GM21723 (cell line): ENCODE measurements around the gene PBXIP1.
"Not testable (repeated sequence)": the region's sequence is repeated elsewhere in the genome, so short reads cannot be mapped to it uniquely, and the experiment has no call there.

Source experiments
- ATAC-seq: cut with Tn5 transposase; IDR thresholded peaks from one replicate; pipeline ENCODE4 v1.9.1; 2021; ENCODE audit warnings: mild to moderate bottlenecking, moderate library complexity; ENCODE audit not compliant: unreplicated experiment

PBXIP1 gene

DNA sequence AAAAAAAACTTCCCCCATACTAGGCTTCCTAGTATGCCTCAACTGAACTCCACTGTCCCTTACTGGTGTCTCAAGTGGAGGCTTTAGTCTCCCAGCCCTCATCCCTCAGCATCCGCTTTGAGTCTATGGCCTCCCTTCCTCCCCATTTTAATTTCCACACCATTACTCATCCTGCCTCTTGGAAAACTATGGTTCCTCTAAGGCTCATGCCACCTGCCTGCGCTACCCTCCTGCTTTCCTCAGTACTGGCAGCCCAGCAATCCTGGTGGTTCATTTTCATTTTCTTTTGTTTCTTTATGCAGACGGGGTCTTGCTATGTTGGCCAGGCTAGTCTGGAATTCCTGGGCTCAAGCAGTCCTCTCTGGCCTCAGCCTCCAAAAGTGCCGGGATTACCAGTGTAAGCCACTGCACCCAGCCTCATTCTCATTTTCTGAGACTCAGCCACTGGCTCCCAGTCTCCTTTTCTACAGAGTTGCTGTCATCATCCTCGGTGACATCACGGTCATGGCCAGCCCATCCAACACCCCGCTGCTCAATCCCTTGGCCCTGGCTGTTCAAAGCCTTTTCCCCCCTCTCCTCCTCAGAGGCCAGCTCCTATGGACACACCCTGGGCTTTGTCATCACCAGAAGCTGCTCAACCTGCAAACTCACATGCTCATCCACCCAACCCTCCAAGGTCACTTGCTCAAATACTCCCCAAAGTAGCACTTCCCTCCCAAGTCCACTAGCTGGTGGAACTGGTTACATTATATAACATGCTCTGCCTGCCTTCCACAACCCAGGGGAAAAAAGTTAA is 17.1 kb downstream of the PBXIP1 start:
- ATAC-seq, result no peak

DNA sequence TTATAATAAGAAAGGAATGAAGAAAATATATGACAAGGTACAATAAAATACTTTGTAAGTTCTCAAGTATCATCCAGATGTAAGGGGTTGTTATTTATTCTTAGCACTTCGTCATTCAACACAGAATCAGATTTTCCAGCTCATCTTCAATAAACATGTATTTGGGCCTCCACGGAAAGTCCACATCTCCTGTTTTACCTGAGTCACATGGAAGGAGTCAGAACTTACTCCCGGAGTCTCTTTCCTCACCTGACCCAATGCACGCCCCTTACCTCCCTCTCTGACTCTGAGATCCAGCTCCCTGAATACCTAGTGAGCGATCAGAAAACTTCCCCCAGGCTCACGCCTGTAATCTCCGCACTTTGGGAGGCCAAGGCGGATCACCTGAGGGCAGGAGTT is 17.9 kb downstream of the PBXIP1 start:
- ATAC-seq, result no peak

DNA sequence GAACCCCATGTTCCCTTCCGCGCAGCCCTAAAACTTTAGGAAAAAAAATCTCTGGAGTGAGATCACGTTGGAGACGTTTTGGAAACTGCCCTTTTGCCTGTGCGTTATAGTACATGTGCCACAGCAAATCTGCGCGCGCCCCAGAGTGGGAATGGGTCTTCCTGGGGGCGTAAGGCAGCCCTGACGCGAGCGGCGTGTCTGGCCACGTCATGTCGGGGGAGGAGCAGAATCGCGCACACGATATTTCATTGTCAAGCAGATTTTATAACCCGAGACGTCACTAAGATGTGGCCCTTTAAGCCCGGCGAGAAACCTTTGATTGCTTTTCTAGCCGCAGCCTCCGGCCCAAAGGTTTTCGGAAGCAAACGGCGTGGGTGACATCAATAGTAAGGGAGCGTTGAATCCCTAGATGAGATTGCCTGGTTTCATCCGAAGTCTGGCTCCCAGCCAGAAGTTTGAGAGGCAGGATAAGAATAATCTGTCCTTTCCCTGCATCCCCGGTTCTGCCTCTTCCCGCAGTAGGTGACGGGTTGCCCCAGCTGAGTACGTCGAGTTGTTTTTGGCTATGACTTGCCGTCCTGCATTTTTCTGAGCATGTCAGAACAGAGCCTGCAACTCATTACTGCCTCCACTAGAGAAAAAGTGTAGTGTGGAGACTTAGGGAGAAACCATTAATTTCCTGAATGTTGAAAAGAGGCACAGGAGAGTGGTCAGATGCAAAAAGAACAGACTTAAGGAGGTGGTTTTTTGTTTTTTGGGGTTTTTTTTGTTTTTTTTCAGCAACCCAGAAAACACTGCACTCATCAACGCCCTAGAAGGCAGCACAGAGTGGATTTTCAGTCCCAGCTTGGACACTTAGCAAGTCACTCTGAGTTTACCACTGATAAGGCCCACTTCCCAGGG is 18.6 kb downstream of the PBXIP1 start:
- peak; percentile 52 for ATAC-seq

DNA sequence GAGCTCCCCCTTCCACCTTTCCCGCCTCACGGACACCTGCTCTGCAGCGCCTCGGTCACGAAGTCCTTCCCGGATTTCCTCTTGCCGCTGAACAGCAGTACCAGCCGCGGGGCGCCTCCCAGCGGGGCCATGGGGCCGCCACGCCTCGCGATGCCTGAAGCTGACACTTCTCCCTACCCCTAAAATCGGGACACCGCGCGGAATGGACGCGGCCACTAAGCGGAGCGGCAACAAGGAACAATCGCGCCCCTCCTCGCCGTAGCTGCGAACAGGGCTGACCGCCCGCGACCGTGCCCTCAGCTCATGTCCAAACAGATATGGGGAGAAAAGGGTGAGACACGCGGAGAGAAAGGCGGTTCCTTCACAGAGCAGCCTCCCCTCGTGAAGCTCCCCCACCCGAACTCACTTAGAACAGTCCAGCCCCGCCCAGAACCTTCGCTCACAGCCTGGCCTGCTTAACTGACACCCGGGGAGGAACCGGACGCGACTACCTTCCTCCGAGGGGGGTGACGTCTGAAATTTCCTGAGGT is 19.3 kb downstream of the PBXIP1 start, which contains the start of gene PMVK:
Gene PMVK, minus strand, starts transcription at position 165 of the 530 bp plus-strand sequence. Its CDS starts 34 bp downstream, at position 131.
- ATAC-seq, result peak; percentile 66

DNA sequence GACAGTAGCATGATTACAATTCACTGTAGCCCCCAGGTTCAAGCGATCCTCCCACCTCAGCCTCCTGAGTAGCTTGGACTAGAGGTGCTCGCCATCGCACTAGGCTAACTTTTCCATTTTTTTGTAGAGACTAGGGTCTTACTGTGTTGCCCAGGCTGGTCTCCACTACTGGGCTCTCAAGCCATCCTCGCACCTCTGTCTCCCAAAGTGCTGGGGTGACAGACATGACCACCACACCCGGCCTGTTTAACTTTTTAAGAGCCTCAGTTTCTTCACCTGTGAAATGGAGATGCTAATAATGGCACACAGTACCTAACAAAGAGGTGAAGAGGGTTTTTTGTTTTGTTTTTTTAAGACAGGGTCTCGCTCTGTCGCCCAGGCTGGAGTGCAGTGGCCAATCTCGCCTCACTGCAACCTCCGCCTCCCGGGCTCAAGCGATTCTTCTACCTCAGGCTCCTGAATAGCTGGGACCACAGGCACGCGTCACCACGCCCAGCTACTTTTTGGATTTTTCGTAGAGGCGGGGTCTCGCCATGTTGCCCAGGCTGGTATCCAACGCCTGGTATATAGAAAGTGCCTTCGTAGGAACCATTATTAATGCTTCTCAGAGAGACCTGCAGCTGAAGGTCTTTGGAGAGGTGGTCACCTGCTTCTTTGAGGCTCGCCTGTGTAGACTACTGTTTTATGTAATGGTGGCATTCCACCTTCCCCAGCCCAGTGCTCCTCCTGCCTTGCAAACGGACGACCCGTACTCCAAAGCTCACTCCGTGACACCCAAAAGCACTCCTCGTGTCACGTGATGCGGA is 19.9 kb downstream of the PBXIP1 start:
- peak; percentile 2 for ATAC-seq

DNA sequence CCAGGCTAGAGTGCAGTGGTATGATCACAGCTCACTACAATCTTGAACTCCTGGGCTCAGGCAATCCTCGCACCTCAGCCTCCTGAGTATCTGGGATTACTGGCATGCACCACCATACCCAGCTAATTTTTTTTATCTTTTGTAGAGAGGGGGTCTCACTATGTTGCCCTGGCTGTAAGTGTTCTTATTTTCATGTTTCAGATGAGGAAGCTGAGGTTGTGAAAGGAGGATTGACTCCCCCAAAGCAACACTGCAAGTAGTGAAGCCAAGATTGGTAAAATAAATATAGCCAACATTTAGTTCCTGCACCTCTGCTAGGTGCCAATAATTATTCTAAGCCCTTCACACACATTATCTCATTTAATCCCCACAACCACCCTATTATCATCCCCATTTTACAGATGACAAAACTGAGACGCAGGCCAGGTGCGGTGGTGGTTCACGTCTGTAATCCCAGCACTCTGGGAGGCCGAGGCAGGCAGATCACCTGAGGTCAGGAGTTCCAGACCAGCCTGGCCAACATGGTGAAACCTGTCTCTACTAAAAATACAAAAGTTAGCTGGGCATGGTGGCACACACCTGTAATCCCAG is 21.4 kb downstream of the PBXIP1 start:
- no peak for ATAC-seq

DNA sequence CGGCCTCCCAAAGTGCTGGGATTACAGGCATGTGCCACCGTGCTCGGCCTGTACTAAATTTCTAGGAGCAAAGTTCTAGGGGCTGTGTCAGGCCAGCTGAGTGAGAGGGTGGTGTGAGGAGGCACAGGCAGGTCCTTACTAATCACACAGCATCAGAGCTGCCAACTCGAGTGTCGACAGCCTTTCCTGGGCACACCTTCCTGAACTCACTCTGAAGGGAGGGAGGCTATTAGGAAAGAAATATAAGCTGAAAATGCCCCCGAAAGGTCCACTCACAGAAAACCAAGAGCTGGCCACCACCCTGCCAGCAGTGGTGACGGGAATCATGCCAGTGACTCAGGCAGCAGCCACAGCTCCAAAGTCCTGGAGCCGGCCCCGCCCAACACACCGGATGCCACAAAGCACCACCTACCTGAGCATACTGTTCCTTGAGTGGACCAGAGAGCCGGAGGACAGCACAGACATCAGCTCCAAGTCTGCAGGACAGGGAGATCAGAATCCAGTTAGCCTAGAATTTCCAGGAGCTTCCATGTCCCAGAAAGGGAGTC is 23.9 kb downstream of the PBXIP1 start:
- ATAC-seq, result no peak

DNA sequence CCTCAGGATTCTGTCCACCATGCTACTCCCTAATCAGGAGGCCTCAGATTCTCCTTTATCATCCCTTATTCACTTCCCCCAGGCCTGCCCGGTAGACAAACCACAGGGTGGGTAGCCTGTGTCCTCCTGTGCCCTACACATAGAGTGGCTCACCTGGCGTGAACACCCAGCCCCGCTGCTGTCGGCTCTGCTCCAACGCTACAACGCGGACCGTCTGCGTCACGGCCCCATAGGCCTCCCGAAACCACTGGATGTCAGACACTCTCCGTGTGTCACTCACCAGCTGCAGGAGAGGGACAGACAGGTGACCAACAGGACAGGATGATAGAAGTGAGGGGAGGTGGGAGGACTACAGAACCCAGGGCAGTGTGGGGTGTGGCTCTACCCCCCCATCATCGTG is 29.7 kb downstream of the PBXIP1 start:
- no peak for ATAC-seq

DNA sequence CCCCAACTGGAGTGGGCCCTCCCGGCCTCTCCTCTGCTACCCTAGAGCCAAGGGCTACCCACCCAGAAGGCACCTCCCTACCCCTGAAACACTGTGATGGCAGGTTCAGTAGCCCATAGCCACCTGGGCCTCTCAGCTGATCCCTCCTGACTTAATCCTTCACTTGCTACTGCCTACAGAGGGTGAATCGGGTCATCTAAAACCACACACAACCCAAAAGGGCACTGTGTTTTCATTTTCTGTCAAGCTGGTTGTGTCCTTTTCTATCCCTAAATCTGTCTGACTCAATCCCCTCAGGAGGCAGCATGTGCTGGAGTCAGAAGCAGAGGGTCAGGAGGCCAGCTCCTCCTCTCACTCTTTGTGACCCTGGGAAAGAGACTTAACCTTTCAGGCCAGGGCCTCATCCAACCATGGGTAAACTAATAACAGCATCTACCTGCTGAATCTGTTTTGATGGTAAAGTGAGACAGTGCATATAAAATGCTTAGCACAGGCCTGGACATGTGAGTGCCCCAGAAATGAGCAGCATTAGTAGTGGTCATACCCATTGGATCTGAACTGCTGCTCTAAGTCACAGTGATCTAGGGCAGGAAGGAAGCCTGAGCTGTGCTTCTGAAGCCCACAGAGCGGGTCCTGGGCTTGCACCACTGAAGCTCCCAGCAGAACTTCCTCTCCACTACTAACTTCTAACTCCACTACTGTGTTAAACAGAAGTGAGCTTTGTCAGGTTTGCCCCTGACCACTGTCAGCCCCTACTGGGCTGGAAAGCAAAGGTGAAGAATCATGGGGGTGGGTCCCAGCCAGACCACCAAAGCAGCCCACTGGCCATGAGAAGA is 30.3 kb downstream of the PBXIP1 start:
- ATAC-seq, result no peak

DNA sequence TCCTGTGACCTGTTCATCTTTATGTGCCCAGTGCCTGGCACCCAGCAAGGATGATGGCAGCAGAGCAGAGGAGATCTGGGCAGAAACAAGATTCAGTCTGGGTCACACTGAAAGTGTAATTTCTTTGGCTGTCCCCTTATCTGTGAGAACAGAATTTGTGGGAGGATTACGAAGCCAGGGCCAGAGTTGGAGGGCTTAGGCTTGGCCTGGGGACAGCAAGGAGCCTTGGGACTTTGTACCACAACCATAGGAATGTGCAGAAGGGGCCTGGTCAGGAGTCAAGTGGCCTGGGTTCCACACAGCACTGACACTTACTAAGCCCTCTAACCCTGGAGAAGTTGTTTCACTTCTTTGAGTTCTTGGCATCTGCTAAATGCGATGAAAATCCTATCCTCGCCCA is 32.2 kb downstream of the PBXIP1 start:
- ATAC-seq, result no peak

DNA sequence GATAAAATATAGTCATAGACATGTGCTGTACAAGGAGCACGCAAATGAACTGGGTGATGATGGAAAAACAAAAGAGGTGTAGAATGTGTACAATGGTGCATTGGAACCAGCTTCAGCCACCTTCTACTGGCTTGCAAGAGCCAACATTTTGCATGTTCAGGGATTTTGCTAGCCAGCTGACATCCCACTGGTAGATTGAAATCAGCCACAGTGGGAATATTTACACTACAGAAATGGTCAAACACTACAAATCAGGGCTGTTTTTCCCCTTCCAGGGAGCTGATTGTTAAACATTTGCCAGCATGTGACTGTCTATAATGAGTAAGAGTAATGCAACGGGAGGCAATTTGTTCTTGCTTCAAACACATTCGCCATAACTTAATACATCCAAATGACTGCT is 42.6 kb downstream of the PBXIP1 start:
- no peak for ATAC-seq

DNA sequence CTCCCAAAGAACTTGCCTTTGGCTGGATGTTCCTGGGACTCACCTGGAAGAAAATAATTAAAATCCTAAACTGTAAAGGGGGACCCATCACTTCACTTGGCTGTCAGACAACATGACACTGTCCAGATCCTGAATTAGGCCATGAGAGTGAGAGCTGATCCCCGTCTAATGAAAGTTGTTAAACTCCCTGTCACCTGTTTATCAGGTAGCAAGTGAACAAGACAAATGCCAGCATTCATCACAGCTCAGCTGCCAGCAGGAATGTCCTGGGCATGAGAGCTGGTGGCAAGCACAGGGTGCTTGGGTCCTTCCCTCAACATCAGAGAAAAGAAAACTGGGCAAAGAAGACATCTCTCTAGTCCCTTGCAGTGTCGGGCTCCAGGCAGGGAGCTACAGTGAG is 43.1 kb downstream of the PBXIP1 start:
- ATAC-seq, result no peak

DNA sequence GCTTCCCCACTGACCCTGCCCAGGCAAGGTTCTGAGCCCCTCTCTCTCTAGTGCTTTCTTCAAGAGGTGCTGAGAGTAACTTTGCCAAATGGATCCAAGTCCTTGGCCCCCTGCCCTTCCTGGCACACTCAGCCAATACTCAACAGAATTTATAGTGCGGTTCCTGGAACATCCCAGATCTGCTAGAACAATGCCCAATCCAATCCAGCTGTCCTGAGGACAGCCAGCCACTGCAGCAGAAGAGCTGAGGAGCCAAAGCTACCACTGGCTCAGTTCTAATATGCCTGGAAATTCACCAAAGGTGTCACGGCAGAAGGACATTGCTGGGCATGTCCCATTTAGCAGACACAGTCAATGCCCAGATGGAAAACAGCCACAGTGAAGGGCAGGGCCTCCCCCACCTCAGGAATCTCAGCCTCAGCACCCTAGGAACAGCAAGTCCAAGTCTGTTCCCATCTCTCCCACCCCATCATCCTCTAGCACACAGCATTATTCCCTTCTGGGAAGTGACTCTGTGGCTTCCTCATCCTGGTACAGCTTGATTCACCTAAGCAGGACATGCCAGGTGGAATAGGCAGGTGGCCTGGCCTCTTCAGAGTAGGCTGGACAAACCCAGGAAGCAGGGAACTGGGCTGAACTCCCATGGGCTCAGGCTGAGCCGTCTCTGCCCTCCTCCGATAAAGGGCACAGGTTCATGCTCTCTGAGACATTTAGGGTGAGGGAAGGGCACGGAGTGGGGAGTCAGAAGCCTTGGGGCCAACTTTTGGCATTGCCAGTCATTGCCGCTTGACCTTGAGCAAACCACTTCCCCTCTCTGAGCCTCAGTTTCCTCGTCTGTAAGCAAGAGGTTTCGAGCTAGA is 44.0 kb downstream of the PBXIP1 start:
- no peak for ATAC-seq

DNA sequence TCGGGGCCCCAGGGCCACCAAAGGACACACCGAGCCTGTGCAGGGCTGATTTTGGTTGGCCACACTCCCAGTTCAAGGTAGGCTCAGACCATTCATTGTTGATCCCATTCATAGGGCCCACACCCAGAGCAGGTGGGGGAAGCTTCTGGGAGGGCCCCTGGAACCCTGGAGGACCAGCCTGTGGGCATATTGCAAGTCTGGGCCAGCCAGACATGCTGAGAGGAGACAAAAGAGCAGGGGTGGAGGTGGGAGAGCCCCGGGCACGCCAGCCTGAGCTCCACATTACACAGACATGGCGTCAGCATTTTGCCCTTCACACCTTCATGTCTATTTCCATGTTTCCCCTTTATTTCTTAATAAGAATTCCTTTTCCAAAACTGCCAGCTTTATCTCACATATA is 45.0 kb downstream of the PBXIP1 start:
- no peak for ATAC-seq

DNA sequence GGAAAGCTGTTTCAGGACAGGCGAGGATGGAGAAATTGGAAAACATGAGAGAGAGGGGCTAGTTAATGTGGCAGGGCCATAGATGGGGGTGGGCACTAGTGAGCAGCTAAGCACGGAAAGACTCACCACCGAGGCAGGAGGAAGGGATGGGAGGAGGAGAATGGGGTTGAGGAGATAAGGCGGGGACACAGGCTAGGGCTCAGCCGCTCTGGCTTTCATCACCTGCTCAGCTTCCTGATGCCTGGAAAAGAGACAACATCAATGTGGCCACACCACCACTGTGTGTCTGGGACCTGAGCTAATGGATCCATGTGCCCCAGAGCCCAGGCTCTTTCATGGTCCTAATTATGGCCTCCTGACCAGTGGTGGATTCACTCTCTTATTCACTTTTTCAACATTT is 47.0 kb downstream of the PBXIP1 start:
- no peak for ATAC-seq

DNA sequence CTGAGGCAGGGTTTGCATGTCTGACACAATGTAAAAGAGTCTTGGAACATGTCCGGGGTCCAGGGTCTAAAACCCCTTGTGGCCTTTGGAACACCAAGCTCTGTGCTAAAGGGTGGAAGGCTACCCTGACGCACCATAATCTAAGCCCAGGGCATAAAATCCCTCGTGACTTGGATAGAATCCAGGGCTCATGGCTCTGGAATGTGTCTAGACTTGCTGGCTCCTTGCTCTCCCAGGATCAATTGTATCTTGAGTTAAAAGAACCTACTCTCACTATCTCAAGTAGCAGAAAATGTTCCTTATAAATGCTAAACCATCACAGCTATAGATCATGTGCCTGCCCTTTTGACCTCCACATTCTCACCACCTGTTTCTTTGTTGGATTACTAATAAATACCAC is 47.8 kb downstream of the PBXIP1 start:
- not testable (repeated sequence) for ATAC-seq

DNA sequence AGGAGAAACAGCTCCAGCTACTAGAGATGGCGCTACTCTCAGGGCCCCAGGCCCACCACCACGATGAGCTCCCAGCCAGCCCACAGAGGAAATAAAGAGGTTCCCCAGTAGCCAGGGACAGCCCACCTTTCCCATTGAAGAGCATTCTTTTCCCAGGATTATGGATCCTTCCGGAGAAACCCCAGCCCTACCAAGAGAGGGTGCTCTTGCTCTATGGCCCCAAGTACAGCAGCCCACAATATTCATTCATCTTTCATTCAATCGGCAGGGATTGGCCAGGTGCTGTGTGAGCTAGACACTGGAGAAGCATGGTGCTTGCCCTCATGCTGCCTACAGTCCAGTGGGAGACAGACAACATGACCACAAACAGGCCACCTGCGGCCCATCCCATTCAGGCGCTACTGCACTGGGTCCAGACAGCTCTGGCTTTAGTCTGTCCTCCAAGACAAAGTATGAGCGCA is 49.2 kb downstream of the PBXIP1 start:
- ATAC-seq, result no peak

DNA sequence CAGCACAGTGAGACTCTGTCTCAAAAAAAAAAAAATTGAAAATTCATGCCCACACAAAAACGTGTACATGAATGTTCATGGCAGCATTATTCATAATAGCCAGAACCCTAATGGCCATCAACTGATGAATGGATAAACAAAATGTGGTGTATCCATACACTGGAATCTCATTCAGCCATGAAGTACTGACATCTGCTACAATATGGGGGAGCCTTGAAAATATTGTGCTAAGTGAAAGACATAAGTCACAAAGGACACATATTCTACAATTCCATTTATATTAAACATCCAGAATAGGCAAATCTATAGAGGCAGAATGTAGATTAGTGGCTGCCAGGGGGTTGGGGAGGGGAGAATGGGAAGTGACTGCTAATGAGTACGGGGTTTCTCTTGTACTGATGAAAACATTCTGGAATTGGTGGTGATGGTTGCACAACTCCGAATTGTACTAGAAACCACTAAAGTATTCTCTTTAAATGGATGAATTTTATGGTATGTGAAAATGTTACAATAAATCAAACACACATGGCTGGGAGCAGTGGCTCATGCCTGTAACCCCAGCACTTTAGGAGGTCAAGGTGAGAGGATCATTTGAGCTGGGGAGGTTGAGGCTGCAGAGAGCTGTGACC is 52.8 kb downstream of the PBXIP1 start:
- no peak for ATAC-seq
